Neural cell (in vitro differentiated cells): ENCODE measurements around the gene ARID1A.

Source experiments
- EP300 ChIP-seq: fragments of 450-650 bp; conservative IDR thresholded peaks from 2 replicates; pipeline ENCODE4 v1.6.1; 2014; ENCODE audit warnings: antibody characterized with exemption, mild to moderate bottlenecking, moderate library complexity; ENCODE audit not compliant: poor library complexity, severe bottlenecking
- RAD21 ChIP-seq: fragments of 450-650 bp; conservative IDR thresholded peaks from 2 replicates; pipeline ENCODE4 v1.6.1; 2014; ENCODE audit warnings: antibody characterized with exemption, mild to moderate bottlenecking, moderate library complexity
- TAF1 ChIP-seq: IDR thresholded peaks from 2 replicates; pipeline ENCODE4 v1.6.1; 2012; ENCODE audit warnings: low read depth
- TF ChIP-seq, protein P1 (sequence below): fragments of 450-650 bp; IDR thresholded peaks from 2 replicates; pipeline ENCODE4 v1.5.1; 2014; ENCODE audit warnings: antibody characterized with exemption, mild to moderate bottlenecking, moderate library complexity; ENCODE audit not compliant: poor library complexity, severe bottlenecking

DNA sequence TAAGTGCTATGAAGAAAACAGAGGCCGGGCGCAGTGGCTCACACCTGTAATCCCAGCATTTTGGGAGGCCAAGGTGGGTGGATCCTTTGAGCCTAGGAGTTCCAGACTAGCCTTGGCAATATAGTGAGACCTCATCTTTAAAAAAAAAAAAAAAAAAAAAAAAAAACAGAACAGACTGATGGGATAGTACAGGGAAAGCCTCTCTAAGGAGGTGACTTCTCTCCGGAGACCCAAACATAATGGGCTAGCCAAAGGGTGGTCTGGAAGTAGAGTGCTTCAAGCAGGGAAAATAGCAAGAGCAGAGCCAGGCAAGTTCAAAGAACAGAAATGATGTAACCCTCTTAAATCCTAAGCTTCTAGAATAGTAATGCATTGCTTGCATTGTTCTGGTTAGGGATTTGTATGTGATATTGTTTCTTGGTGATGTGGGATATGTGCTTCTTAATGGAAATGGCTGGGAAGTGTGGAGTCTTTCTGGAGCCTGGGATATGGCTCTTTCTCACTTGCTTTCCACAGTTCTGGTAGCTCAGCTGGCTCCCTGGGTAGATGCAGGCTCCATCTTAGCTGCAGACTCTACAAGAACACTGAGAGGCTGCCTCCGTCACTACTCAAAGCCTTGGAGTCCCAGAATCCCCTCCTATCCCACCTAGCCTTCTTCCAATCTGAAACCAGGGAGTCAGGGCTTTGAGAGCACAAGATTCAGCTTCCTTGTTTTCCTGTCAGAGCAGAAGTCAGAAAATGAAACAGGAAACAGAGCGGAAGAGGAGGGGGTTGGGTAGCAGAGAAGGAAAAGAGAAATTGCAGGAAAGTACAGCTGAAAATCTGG, 90.0 kb downstream of the ARID1A start:
- TF ChIP-seq, protein P1, sequence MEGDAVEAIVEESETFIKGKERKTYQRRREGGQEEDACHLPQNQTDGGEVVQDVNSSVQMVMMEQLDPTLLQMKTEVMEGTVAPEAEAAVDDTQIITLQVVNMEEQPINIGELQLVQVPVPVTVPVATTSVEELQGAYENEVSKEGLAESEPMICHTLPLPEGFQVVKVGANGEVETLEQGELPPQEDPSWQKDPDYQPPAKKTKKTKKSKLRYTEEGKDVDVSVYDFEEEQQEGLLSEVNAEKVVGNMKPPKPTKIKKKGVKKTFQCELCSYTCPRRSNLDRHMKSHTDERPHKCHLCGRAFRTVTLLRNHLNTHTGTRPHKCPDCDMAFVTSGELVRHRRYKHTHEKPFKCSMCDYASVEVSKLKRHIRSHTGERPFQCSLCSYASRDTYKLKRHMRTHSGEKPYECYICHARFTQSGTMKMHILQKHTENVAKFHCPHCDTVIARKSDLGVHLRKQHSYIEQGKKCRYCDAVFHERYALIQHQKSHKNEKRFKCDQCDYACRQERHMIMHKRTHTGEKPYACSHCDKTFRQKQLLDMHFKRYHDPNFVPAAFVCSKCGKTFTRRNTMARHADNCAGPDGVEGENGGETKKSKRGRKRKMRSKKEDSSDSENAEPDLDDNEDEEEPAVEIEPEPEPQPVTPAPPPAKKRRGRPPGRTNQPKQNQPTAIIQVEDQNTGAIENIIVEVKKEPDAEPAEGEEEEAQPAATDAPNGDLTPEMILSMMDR = no peak
- TF ChIP-seq RAD21 = no peak
- peak; percentile 43 for TF ChIP-seq TAF1
- no peak for TF ChIP-seq EP300
